Ovary (tissue), 3 donors: ENCODE results near the gene PODNL1.

Experiments
- CTCF ChIP-seq, 3 donors: fragments of 450-650 bp in 2 of 3; fragments of 200-600 bp in 1 of 3; IDR thresholded peaks; one replicate each; pipeline versions ENCODE4 v1.5.1 to v1.8.0; 2016 to 2022; ENCODE audit warnings: antibody characterized with exemption in 3 of 3, mild to moderate bottlenecking in 1 of 3
- POLR2A ChIP-seq: fragments of 450-650 bp; IDR thresholded peaks from one replicate; pipeline ENCODE4 v1.6.1; 2017; ENCODE audit warnings: antibody characterized with exemption, mild to moderate bottlenecking, moderate library complexity
- donor health status: DM: no; HTN: no; CAD: no.

GRCh38 chr19:13881251-13881691 lies 56.9 kb downstream of the PODNL1 start:
- TF ChIP-seq CTCF (IDR thresholded peaks at IDR 0.05): no peak
- TF ChIP-seq POLR2A: no peak
